HG03575 (cell line): Measurements from ENCODE around the gene CARNS1.
"Not testable (repeated sequence)": the region's sequence is repeated elsewhere in the genome, so short reads cannot be mapped to it uniquely, and the experiment has no call there.

Experiments
- ATAC-seq: cut with Tn5 transposase; IDR thresholded peaks from one replicate; pipeline ENCODE4 v1.9.1; 2021; ENCODE audit not compliant: unreplicated experiment, insufficient number of reproducible peaks, low FRiP score; ENCODE audit errors: extremely low read depth

The CARNS1 gene

DNA sequence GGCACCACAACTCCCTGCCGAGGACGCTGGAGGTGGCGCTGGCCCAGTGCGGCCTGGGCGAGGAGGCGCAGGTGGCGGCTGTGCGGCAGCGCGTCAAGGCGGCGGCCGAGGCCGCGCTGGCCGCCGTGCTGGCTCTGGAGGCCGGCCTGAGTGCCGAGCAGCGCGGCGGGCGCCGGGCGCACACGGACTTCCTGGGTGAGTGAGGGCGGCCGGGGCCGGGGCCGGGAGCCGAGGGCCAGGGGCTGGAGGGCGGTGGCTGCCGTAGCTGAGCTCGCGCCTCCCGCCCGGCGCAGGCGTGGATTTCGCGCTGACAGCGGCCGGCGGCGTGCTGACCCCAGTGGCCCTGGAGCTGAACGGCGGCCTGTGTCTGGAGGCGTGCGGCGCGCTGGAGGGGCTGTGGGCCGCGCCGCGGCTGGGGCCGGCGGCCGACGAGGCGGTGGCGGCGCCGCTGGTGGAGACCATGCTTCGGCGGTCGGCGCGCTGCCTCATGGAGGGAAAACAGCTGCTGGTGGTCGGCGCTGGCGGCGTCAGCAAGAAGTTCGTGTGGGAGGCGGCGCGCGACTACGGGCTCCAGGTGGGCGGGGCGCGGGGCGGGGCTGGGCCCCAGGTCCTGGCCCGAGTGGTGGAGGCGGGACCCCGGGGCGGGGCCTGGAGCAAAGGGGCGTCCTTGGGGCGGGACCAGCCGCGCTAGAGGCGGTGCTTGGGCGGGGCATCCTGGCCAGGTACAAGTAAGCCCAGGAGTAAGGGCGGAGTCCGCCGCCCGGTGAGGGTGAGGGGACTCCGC lies 5.4 kb downstream of the CARNS1 start:
- no peak for ATAC-seq

DNA sequence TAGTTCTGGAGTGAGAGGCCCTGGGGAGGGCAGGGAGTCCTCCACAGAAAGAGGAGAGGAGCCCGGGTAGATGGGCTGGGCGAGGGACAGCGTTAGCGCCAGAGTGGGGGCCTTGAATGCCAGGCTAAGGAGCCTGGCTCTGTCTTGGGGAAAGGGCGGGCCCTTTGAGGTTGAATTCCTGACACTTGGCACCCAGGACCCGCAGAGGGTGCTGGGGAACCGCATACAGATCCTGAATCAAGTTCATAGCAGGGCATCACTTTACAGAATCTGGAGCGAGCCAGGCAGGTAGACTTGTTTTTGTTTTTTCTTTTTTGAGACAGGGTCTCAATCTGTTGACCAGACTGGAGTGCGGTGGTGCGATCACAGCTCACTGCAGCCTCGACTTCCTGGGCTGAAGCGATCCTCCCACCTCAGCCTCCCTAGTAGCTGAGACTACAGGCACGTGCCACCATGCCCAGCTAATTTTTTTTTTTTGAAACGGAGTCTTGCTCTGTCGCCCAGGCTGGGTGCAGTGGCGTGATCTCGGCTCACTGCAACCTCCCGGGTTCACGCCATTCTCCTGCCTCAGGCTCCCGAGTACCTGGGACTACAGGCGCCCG lies 6.1 kb downstream of the CARNS1 start:
- no peak for ATAC-seq

DNA sequence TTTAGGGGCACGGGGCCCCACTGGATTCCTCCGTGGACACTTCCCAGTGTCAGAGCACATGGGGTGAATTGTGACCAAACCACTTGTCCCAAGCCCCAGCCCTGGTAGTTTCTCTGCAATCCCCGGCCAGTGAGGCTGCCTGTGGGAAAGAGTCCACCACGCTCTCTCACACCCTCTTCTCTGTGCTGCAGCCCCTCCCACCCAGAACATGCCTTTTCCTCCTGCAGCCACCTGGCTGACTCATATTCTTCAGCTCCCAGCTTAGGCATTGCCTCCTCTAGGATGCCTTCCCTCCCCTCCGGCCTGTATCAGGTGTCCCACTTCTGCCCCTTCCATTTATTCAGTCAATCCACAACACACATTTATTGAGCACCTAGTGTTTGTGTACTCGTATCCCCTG lies 7.4 kb downstream of the CARNS1 start:
- no peak for ATAC-seq

DNA sequence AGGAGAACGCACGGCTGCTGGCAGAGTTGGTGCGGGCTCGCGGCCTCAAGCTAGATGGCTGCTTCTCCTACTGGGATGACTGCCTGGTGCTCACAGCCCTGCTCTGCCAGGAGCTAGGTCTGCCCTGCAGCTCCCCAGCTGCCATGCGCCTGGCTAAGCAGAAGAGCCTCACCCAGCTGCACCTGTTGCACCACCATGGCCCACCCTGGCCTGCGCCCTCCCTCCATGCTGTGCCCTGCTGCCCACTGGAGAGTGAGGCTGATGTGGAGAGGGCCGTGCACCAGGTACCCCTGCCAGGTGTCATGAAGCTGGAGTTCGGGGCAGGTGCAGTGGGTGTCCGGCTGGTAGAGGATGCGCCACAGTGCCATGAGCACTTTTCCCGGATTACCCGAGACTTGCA lies 8.0 kb downstream of the CARNS1 start:
- ATAC-seq: no peak

DNA sequence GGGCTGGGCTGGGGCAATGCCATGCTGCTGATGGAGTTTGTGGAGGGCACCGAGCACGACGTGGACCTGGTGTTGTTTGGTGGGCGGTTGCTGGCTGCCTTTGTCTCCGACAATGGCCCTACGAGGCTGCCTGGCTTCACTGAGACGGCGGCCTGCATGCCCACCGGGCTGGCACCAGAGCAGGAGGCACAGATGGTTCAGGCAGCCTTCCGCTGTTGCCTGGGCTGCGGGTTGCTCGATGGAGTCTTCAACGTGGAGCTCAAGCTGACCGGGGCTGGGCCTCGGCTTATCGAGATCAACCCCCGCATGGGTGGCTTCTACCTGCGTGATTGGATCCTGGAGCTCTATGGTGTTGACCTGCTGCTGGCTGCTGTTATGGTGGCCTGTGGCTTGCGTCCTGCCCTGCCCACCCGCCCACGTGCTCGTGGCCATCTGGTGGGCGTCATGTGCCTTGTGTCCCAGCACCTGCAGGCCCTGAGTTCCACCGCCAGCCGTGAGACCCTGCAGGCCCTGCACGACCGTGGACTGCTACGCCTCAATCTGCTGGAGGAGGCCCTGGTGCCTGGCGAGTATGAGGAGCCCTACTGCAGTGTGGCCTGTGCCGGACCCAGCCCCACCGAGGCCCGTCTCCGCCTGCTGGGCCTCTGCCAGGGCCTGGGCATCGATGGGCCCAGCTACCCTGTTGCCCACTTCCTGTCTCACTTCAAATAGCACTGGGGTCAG lies 8.6 kb downstream of the CARNS1 start:
- ATAC-seq: no peak

DNA sequence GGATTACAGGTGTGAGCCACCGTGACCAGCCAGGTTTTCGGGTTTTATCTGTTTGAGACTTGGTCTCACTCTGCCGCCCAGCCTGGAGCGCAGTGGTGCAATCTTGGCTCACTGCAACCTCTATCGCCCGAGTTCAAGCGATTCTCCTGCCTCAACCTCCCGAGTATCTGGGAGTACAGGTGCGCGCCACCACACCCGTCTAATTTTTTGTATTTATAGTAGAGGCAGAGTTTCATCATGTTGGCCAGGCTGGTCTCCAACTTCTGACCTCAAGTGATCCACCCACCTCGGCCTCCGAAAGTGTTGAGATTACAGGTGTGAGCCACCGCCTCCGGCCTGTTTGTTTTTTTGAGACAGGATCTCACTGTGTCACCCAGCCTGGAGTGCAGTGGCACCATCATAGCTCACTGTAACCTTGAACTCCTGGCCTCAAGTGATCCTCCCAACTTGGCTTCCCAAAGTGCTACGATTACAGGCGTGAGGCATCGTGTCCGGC lies 11.9 kb downstream of the CARNS1 start:
- ATAC-seq: not testable (repeated sequence)

DNA sequence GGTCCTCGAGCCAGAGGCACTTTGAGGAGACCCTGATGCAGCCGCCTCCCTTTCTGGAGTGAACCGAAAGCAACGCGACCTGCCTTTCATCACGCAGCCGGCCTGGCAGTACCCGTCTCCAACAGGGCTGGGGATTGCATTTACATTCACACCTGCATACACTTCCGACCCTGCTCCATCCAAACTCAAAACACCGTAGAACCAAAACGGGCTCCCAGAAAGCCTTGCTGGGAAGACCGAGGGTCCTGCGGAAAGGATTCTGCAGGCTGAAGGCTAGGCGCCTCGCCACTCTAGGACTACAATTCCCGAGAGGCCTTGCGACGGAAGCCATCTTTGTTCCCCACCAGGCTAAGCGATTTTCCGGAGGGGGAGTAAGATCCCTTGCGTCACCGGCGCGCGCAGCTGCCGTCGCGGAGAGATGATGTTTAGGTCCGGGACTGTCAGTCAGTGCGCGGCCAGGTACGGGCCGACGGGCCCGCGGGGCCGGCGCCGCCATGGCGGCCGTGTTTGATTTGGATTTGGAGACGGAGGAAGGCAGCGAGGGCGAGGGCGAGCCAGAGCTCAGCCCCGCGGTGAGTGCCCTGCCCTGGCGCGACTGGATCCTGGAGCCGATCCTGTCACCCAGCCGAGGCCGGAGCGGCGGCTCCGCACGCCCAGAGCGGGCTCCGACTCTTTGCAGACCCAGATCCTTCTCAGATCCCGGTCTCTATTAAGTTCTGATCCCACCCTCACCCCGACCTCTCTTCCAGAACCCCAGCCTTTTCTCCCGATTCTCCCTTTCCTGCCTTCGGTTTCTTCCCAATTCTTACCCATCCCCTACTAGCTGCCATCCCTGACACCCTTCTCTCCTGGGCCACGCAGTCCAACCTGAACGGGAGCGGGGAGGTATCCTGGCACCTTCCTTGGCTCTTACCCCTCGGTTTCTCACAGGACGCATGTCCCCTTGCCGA lies 12.8 kb downstream of the CARNS1 start, which contains the start of gene RPS6KB2:
Gene RPS6KB2, plus strand, starts transcription at position 443 of the 950 bp plus-strand sequence. Its CDS starts 52 bp downstream, at position 495.
- no peak for ATAC-seq

DNA sequence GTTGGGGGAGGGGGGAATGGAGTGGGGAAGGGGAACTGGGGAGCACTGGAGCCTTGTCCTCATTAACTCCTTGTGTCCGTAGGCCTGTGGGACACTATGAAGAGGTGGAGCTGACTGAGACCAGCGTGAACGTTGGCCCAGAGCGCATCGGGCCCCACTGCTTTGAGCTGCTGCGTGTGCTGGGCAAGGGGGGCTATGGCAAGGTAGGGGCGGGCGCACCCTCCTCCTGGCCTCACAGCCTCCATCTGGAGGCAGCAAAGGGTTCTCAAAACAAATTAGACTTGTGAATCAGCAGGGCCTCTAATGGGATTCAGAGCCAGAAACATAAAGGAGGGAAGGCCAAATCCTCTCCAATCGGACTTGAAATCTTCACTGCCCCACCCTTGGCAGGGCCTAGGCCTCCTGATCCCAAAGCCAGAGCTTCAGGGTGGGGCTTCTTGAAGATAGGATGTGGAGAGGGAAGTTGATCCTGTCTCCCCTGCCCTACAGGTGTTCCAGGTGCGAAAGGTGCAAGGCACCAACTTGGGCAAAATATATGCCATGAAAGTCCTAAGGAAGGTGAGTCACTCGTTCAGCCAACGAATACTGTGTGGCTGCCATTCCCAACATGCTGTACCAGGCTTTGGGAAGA lies 13.7 kb downstream of the CARNS1 start:
- no peak for ATAC-seq

DNA sequence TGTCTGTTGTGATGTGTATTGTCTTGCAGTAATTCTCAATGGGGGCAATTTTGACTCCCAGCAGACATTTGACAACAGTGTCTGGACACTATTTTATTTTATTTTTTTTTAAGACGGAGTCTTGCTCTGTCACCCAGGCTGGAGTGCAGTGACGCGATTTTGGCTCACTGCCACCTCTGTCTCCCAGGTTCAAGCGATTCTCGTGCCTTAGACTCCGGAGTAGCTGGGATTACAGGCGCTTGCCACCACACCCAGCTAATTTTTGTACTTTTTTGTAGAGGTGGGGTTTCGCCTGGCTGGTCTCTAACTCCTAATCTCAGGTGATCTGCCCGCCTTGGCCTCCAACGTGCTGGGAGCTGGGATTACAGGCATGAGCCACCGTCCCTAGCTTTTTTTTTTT lies 14.2 kb downstream of the CARNS1 start:
- no peak for ATAC-seq

DNA sequence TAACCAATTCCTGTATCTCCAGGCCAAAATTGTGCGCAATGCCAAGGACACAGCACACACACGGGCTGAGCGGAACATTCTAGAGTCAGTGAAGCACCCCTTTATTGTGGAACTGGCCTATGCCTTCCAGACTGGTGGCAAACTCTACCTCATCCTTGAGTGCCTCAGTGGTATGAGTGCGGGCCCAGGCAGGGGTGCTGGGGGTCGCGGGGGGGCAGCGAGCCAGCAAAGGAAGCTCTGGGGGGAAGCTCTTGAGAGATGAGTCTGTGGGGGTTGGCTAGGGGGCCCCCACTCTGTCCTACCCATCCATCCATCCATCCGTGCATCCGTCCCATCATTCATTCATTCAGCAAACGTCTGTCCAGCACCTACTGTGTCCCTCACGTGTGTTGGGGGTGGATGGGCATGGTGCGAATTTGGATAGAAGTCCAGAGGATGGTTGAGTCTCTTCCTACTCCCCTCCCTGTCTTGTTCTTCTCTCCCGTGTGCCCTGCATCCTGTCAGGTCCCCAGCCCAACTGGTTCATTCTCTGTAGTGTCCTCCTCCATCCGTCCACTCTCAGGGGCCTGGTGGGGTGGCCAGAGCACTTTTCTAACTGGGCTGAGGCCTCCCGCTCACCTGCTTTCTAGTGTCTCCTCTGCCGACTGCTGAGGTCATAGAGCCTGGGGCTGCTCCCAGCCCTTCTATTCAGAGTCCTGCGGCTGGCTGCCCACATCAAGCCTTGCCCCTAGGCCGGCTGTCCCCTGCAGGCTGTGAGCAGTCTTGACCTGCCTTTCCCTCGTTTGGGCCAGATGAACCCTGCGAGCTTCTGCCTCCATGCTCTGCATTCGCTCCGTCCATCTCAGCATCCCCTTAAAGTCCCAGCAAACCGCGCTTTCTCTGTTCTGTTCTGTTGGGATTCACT lies 16.1 kb downstream of the CARNS1 start:
- ATAC-seq: no peak

DNA sequence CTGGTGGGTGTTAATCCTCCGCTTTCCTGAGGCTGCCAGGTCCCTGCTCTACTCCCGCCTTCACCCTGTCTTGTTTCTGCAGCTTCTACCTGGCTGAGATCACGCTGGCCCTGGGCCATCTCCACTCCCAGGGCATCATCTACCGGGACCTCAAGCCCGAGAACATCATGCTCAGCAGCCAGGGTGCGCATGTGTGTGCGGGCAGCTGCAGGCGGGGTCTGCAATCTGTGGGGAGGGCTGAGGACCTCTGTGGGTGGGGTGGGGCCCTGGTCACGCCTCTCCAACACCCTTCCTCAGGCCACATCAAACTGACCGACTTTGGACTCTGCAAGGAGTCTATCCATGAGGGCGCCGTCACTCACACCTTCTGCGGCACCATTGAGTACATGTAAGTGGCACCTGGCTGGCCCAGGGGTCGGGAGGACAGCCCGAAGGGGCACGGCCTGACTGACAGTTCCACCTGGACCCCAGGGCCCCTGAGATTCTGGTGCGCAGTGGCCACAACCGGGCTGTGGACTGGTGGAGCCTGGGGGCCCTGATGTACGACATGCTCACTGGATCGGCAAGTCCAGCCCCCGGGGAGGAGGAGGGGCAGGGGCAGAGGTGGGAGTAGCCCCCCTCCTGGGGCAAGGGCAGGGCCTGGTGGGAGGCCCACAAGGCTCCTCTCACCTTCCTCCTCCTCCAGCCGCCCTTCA lies 17.3 kb downstream of the CARNS1 start:
- no peak for ATAC-seq

DNA sequence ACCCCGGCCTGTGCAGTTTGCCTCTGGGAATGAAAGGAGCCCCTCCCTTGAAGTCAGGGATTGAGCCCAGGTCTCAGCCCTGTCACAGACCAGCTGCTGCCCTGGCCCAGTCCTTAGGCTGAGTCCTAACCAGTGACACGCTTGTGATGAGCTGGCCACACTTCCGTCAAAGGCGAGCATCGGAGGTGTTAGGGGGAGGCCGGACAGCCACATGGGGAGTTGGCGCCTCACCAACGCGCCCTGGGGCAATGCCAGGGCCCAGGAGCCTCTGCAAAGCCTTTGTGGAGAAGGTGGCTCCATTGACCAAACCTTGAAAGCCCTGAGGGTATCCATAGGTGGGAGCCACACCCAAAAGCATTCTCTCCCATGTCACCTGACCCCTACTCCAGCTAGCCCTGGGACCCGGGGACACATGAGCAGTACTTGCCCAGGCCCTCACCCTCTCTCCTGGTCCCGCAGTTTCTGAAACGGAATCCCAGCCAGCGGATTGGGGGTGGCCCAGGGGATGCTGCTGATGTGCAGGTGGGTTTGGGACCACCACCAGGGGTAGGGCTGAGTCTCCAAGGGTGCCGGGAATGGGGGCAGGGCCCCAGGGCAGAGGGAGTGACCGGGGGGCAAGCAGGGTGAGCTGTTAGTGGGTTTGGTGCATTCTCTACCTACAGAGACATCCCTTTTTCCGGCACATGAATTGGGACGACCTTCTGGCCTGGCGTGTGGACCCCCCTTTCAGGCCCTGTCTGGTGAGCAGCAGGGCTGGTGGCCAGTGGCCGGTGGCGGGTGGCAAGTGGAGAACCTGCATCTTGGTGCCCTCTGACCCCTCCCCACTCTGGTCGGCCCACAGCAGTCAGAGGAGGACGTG lies 18.3 kb downstream of the CARNS1 start:
- ATAC-seq: no peak

DNA sequence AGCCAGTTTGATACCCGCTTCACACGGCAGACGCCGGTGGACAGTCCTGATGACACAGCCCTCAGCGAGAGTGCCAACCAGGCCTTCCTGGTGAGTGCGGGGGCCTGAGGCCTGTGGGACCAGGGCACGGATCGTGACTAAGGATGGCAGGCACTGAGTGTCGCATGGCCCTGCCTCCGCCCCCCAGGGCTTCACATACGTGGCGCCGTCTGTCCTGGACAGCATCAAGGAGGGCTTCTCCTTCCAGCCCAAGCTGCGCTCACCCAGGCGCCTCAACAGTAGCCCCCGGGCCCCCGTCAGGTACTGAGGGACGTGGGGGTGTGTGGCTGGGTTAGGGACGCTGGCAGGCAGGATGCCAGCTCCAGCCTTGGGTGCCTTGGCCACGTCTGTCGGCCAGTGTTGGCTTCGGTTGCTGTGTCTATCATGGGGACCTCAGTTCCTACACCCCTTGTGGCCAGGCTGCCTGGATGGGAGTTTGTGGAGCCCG lies 19.0 kb downstream of the CARNS1 start:
- ATAC-seq: no peak

DNA sequence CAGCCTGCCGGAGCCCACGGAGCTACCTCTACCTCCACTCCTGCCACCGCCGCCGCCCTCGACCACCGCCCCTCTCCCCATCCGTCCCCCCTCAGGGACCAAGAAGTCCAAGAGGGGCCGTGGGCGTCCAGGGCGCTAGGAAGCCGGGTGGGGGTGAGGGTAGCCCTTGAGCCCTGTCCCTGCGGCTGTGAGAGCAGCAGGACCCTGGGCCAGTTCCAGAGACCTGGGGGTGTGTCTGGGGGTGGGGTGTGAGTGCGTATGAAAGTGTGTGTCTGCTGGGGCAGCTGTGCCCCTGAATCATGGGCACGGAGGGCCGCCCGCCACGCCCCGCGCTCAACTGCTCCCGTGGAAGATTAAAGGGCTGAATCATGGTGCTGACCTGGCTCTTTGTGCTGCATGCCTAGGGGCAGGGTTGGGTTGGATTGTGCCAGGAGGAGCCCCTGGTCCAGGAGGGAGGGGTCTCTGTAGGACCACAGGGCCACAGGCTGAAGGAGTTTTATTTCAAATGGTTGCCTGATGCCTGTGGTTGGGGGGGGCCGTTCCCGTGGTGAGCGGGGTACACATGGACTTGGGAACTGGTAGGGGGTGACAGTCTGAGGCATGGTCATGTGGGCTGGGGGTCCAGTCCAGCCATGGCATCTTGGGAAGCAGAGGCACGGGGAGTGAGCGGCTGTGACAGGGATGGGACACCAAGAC lies 19.7 kb downstream of the CARNS1 start:
- ATAC-seq: no peak

DNA sequence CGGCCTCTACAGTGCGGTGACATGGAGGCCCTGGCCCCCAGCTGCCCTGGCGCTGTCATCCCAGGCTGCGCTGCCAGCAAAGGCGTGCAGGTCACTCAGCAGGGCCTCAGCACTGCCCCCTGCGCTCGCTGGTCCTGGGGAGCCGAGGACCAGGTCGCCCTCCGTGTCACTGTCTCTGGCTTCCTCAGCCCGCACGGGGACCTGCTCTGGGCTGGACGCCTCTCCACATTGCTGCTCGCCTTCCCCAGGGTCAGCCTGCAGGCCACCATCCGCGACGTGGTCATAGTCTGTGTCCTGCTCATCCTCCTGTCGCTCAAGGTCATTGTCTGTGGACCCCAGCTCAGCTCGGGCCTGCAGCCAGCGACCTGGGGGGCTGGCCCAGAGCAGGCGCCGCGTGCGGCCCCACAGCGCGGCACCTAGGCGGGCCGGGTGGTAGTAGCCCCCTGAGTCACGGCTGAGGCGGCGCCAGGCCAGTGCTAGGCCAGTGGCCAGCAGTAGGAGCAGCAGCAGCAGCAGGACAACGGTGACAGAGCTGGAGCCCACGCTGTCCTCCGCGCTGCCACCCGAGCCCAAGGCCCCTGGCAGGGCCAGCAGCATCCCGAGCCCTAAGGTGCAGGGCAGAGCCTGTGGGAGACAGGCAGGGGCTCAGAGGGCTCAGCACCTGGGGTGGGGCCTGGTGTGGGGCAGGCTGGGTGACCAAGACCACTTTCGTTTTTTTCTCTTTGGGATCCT lies 20.4 kb downstream of the CARNS1 start:
- ATAC-seq: no peak
